HG02588 (cell line): ENCODE measurements around the gene EPHA6.

Experiments used
- ATAC-seq: cut with Tn5 transposase; IDR thresholded peaks from one replicate; pipeline ENCODE4 v1.9.1; 2021; ENCODE audit warnings: mild to moderate bottlenecking, moderate library complexity; ENCODE audit not compliant: unreplicated experiment

Gene EPHA6

DNA sequence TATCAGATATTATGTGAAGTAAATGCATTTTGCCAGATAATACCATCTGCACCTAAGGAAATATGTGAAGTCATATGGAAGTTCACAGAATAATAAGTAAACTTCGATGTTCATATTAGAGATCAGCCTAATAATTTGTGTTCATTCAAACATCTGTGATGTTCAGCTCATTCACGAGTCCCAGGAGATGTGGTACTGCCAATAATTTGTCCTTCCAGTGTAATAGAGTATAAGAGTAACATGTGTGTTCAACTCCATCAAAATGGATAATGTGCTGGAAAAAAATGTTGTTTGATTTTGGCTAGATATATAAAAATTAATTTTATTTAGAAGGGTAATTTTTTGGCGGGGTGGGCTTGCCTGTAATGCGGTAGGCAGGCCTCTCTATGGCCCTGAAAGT is 874.7 kb downstream of the EPHA6 start:
- no peak for ATAC-seq

DNA sequence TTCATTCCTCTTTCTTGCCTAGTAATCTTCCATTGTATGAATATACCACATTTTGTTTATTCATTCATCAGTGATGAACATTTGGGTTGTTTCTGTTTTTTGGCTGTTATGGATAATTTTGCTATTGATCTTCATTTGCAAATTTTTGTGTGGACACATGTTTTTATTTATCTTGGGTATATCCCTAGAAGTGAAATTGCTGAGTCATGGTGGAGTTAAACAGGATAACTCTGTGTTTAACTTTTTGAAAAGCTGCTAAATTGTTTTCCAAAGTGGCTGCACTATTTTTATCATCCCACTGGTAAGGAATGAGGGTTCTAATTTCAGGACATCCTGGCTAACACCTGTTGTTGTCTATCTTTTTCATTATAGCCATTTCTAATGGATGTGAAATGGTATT is 875.6 kb downstream of the EPHA6 start:
- ATAC-seq = no peak

DNA sequence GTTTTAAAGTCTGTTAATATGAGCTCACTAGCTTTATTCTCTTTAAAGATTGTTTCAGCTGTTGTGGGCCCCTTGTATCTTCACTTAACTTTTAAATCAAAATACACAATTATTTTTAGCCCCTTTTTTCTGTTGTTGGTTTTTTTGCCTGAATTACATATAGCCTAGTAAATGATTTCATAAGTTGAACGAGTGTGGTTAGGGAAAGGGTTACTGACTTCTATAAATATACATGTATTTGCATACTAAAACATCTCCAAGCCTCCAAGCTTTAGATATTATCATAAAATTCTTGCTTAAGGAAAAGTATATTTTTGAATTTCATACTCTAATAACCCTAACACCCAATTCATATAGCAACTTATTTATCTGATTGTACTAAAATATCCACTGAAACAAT is 877.0 kb downstream of the EPHA6 start:
- no peak for ATAC-seq

DNA sequence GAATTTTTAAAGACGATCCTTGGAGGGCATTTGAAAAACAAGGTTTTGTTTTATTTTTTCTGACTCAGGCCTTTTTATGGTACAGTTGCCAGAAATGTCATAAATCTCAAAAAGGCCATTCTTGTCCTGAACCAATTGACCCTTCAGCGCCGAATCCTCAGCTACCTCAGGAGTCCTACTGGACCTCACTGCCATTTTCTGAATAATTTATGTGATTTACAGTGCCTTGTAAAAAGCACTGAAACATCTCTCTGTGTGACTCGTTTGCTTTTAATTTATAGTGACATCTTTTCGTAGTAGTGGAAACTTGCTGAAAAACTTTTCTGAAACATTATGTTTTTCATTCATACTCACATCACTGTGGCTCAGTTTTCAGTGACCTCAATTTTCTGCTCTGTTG is 878.0 kb downstream of the EPHA6 start:
- ATAC-seq = no peak

- ATAC-seq = no peak
Measured at GRCh38 chr3:97692831-97693230, 878.4 kb downstream of the EPHA6 start.

GRCh38 chr3:97694876-97695275 is 880.5 kb downstream of the EPHA6 start:
- ATAC-seq = no peak

DNA sequence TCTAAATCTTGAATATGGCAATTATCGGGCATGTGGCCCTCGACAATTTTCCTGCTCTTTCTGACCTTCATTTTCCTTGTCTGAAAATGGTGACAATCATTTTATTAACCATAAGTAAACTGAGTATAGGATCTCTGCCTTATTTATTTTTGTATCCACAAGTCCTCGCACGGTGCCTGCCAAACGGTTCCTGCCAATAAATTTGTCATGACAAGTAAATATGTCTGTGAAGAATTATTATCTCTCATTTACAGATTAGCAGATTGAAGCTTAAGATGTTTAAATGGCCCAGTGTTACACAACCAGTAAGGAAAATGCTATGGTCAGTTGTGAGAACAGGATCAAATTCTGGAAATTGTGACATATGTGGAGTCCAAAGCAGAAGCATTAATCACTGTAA is 884.3 kb downstream of the EPHA6 start:
- no peak for ATAC-seq

DNA sequence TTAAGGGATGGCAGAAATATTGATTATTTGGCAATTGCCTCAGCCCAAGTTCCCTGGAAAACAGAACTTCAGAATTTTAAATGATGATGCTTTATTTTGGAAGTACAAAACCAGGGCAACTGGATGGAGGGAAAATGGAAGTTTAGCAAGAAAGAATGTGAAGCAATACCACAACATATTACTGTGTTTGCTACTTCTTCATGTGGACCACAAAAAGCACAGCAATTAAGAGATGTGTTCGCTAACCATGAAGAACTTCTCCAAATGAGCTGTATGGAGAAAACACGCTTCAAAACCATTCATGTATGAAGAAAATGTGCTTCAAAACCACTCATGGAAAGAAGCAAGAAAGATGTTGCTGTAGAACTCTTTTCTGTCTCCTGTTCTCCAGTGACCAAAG is 885.5 kb downstream of the EPHA6 start:
- no peak for ATAC-seq

- ATAC-seq = no peak
Measured at GRCh38 chr3:97705764-97706163, 891.4 kb downstream of the EPHA6 start.

GRCh38 chr3:97706226-97706625 is 891.8 kb downstream of the EPHA6 start:
- no peak for ATAC-seq

GRCh38 chr3:97711654-97712053 is 897.3 kb downstream of the EPHA6 start:
- ATAC-seq = no peak

DNA sequence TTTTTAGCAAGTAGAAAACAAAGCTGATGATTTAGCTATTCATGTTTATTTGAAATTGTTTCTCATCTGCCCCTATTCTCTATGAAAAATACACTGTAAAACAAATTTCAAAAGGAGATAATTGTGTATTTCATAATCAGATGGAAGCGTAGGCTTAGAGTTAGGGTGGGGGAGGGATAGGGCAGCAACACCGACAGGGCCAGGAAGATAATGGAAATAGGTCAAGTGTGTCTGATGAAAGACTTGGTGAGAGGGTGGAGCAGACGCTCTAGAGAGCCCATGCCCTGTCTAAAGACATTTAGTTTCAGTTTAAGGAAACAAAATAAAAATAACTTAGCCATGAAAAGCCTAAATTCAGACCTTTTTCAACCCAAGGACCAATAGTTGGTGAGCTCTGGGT is 898.5 kb downstream of the EPHA6 start:
- ATAC-seq = no peak

DNA sequence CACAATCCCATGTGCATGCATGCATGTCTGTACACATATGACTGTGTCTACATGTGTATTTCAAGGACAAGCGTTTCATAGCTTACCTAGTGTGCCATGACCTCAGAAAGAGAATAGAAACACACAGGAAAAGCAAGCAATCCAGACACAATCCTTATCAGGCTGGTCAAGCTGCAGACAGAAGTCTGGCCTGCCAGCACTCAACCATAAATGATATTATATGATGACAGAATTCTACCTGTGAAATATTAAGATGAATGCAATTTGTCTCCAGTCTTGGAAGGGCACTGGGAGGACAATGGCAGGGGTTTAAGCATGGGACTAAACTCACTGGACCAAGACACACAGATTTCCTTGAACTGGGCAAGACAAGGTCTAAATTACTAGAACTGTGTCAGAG is 899.2 kb downstream of the EPHA6 start:
- no peak for ATAC-seq

DNA sequence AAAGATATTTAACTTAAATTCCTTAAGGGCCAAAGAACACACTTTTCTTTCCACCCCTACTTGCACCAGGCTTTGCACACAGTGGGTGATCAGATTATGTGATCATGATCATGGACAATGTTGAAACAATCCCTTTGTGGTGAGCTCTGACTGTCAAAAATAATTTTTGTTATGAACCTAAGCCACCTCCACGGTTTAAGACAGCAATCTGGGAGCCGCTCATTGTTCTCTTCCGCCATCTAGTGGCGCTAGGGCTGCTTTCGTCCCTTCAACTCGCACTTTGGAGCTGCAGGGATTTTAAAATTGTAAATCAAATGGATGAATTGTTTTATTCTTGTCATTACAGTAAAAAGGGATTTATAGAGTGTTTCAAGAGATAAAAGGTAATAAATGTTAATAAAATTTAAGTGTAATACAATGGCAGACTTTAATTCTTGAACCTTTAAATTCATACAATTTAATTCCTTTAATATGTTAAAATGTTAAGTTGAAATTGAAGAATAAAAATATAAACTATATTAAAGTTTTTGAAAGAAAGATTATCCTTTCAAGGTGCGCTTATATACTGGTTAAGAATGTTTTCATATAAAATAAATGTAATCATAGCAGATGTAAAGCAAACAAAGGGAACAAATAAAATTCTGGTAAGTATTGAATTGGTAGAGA is 904.9 kb downstream of the EPHA6 start:
- ATAC-seq = peak; percentile 93

DNA sequence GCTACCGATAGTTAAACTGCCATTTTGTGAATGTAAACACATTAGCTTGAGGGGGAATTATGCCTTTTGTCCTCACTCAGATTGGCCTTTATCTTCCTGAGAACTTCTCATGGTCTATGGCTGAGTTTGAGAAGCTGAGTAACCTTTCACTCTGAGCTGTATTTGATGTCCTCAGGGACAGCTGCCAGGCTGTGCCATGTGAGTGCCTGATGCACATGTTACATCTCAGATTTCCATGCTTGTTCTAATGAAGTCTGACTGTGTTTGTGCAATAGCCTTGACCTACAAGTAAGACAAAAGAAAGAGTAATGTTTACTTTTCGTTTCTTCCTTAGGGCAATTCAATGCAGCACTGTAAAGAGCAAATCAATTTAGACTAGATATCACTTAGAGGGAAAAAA is 906.0 kb downstream of the EPHA6 start:
- no peak for ATAC-seq

GRCh38 chr3:97721446-97721845 is 907.1 kb downstream of the EPHA6 start:
- ATAC-seq = no peak

DNA sequence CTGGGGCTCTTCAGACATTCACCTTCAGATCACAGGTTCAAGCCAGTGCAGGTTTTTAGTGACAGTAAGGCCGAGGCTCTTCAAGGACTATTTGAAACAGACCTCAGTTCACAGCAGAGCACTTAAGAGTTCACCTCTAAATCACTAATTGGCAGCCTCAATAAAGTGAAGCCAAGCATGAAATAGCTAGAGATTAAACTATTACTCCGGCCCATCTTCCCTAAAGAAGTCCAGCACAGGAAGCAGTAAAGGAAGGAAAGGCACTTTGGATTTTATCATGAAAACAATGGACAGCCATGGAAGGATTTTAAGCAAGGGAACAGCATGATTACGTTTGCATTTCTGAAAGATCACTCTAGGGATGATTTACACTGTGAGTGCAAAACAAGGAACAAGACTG is 922.5 kb downstream of the EPHA6 start:
- no peak for ATAC-seq

GRCh38 chr3:97738761-97739160 is 924.4 kb downstream of the EPHA6 start:
- no peak for ATAC-seq

DNA sequence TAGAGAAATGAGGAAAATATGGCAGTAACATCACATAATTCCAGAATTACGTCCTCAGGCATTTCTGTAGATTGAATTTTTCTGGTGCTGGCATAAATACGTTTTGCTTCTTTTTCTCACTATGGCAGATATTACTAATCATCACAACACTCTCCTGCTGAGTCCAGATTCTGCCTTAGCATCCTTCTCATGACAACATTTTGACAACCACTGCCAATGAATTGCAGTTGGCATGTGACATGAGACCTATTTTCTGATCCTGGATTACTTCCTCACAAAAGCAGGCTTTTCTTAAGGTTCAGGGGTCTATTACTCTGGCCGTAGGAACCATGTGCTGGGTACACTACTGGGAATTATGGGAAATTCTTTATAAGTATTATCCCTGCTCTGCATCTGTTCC is 927.6 kb downstream of the EPHA6 start:
- no peak for ATAC-seq

DNA sequence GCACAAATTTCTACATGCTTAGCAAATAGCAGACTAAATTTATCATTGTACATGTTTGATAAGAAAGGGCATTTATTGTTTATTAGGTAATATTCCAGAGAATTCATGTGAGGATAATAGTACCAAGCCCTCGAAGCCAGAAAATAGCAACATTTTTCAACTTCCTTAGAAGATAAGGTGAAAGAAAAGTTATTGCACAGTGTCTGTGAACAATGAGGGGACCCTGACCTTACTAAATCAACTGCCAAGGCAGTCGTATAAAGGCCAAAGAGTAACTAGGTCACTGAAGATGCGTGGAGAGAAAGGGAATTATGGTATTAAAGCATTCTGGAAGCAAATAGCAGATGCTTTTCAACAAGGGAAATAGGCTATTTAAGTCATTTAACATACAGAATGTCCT is 929.9 kb downstream of the EPHA6 start:
- ATAC-seq = no peak

GRCh38 chr3:97763586-97764406 is 949.4 kb downstream of the EPHA6 start:
- ATAC-seq = no peak

DNA sequence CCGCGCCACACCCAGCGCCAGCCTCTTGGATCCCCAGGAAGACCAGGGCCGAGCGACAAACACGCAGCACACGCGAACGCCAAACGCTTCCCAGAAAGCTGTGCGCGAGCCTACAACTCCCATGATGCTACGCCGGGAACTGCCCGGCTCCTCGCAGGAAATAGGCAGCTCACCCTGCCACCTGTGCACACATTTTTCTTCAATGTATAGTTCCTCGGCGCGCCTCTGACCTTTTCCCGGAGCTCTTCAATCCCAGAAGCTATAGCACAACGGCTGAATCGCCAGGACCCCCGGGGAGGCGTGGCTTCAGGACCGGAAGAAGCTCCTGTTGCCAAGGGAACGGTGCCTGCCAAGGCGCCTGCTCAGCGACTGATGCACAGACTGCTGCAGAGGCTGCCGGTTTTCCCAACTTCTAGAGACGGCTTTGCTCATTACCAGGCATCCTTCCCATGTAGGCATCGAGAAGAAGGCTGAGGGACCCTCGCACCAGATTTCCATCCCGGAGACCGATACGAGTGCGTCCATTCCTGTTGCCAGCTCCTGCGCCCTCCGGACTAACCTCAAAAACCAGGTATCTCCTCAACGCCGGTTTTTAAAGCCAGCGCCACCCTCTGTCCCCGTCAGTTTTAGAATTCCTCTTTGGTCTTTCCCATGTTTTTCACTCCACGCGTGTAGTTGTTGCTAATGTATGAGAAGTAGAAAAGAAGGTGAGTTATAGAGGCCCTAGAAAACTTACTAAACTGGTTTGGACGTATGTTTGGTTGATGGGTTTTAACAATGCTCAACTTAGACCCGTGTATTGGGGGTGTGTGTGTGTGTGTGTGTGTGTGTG is 950.2 kb downstream of the EPHA6 start, which contains the start of gene ARL6:
Gene ARL6, plus strand, starts transcription at position 352 of the 832 bp plus-strand sequence. CDS start 3,350 bp downstream, outside the sequence.
- ATAC-seq = peak; percentile 96
